Natural killer cell (primary cell): ENCODE data around the gene ADAMTS14. TPM values are rescaled to one million over a fixed set of nuclear protein-coding genes. Genes with fewer than 3 reads are reported as not detected.

Source experiments
- ATAC-seq, 3 donors: fragments of 150-1000 bp in 2 of 3; fragments of 200-7000 bp in 1 of 3; cut with Tn5 transposase; 1 replicate in 1 of 3; 2 replicates in 2 of 3; pipeline ENCODE4 v1.10.0; 2021; ENCODE audit warnings: mild to moderate bottlenecking in 2 of 3, moderate library complexity in 2 of 3
- DNase-seq, 2 donors: peaks; one replicate each; pipeline versions ENCODE4 v3.0.0 to v3.0.0-alpha.2; 2013 to 2021; ENCODE audit warnings: mixed read lengths in 1 of 2
- H3K27ac ChIP-seq: one replicate; pipeline ENCODE4 v1.5.1; 2013; ENCODE audit warnings: mild to moderate bottlenecking, low read length
- H3K27me3 ChIP-seq: one replicate; pipeline ENCODE4 v1.6.1; 2013; ENCODE audit warnings: low read length; ENCODE audit not compliant: control insufficient read depth, insufficient read depth
- H3K36me3 ChIP-seq: one replicate; pipeline ENCODE4 v1.6.1; 2013; ENCODE audit warnings: low read length; ENCODE audit not compliant: control insufficient read depth, insufficient read depth
- H3K4me1 ChIP-seq: one replicate; pipeline ENCODE4 v1.6.1; 2013; ENCODE audit warnings: low read length; ENCODE audit not compliant: control insufficient read depth, insufficient read depth
- H3K4me3 ChIP-seq: one replicate; pipeline ENCODE4 v1.5.1; 2013; ENCODE audit warnings: low read length
- H3K9me3 ChIP-seq: one replicate; pipeline ENCODE4 v1.6.1; 2013; ENCODE audit warnings: low read length; ENCODE audit not compliant: control insufficient read depth, insufficient read depth
- H3K27ac Mint-ChIP-seq, 2 donors: one replicate each; pipeline ENCODE4 v1.8.0; 2022; ENCODE audit warnings: mild to moderate bottlenecking in 2 of 2, mixed read lengths in 2 of 2, moderate library complexity in 1 of 2
- H3K27me3 Mint-ChIP-seq, 2 donors: one replicate each; pipeline ENCODE4 v1.8.0; 2022; ENCODE audit warnings: low read depth in 2 of 2, mixed read lengths in 2 of 2
- H3K36me3 Mint-ChIP-seq: one replicate; pipeline ENCODE4 v1.8.0; 2022; ENCODE audit warnings: mixed read lengths
- H3K4me1 Mint-ChIP-seq, 2 donors: one replicate each; pipeline ENCODE4 v1.8.0; 2022; ENCODE audit warnings: mixed read lengths in 2 of 2
- H3K4me3 Mint-ChIP-seq: one replicate; pipeline ENCODE4 v1.8.0; 2022; ENCODE audit warnings: mild to moderate bottlenecking, moderate library complexity, mixed read lengths
- H3K9me3 Mint-ChIP-seq, 2 donors: one replicate each; pipeline ENCODE4 v1.8.0; 2022; ENCODE audit warnings: mixed read lengths in 2 of 2
- CTCF ChIP-seq: fragments of 200-600 bp; IDR thresholded peaks from one replicate; pipeline ENCODE4 v1.8.0; 2022; ENCODE audit warnings: antibody characterized with exemption
- WGBS: methylation state at CpG from one replicate; pipeline ENCODE4 v1.1.7; 2013; ENCODE audit warnings: missing lambda C conversion rate; ENCODE audit not compliant: insufficient coverage; 5-methylcytosine and 5-hydroxymethylcytosine counted together
- intact Hi-C: fragments of 100-400 bp; cut with micrococcal nuclease; formaldehyde crosslinking; loops from one replicate; pipeline ENCODE4 v1.14.2; 2022
- total RNA-seq, 4 donors: library from RNA; stranded (reverse); fragments of 120-200 nt in 1 of 4; gene quantifications; one replicate each; pipeline versions ENCODE4 v1.2.3 to v1.2.4, GENCODE V29; 2013 to 2022

ADAMTS14 gene
- total RNA-seq, 3 donors from 2014 or later (not counting 1 experiment from before 2014, with no cell fraction given): 0.70 to 1.5 (median 1.1) TPM

- H3K27ac ChIP-seq: no peak overlapping the region
Observed at GRCh38 chr10:70795613-70796012, 123.3 kb downstream of the ADAMTS14 start.

DNA sequence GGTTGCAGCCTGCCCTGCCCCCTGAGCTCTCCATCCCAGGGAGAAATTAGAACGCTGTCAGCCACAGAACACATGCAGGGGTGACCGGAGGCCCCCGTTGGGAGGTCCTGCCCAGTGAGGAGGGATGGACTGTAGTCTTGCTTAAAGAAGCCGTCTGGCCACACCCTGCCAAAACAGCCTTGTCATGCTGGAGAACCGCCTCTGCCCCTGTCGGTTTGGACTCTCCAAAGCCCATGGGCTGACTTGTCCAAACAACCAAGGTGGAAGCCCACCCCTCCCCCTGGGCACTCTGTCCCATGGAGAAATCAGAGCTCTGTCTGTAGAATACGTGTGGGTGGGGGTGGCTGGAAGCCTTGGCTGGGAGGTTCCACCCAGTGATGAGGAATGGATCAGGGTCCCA is 125.5 kb downstream of the ADAMTS14 start:
- Histone ChIP-seq H3K27me3 (peaks cover 3% of the 10 kb centered on the region), H3K4me1 (no peaks in the 10 kb centered on the region), H3K4me3 (no peak overlapping the region), H3K36me3 (no peaks in the 10 kb centered on the region), H3K27ac (no peak overlapping the region), H3K9me3 (no peaks in the 10 kb centered on the region)
- Mint-ChIP-seq H3K36me3 (peaks cover 10% of the 10 kb centered on the region), H3K4me1 (peaks cover under 1 to 8% of the 10 kb centered on the region in 2 donors), H3K4me3 (no peak overlapping the region), H3K27me3 (peaks cover 4 to 16% of the 10 kb centered on the region in 2 donors), H3K9me3 (peaks cover 0 to 3% of the 10 kb centered on the region in 2 donors), H3K27ac (no peak overlapping the region)
- intact Hi-C loops: no loop called here
- no peak for ATAC-seq
- 87% methylated on average over 7 of the region's 7 CpGs for WGBS
- no peak for DNase-seq
- TF ChIP-seq CTCF: no peak

More at GRCh38 chr10:70795613-70796012, 123.3 kb downstream of the ADAMTS14 start:
- DNase-seq (no peak), ATAC-seq (no peak)
- H3K9me3 ChIP-seq: no peaks in the 10 kb centered on the region
- intact Hi-C loops: no loop called here
- TF ChIP-seq CTCF: no peak
- peaks cover 7% of the 10 kb centered on the region for H3K4me1 ChIP-seq
- peaks cover 23 to 31% of the 10 kb centered on the region in 2 donors for H3K4me1 Mint-ChIP-seq
- no peaks in the 10 kb centered on the region for H3K36me3 ChIP-seq
- H3K36me3 Mint-ChIP-seq: peaks cover 10% of the 10 kb centered on the region
- no peak overlapping the region for H3K4me3 ChIP-seq
- H3K27me3 Mint-ChIP-seq: peaks cover 4 to 8% of the 10 kb centered on the region in 2 donors
- 95% methylated on average over 1 of the region's 1 CpG for WGBS
- H3K27me3 ChIP-seq: no peaks in the 10 kb centered on the region
- no peak overlapping the region for H3K27ac Mint-ChIP-seq
- peaks cover 0 to 3% of the 10 kb centered on the region in 2 donors for H3K9me3 Mint-ChIP-seq
- no peak overlapping the region for H3K4me3 Mint-ChIP-seq

DNA sequence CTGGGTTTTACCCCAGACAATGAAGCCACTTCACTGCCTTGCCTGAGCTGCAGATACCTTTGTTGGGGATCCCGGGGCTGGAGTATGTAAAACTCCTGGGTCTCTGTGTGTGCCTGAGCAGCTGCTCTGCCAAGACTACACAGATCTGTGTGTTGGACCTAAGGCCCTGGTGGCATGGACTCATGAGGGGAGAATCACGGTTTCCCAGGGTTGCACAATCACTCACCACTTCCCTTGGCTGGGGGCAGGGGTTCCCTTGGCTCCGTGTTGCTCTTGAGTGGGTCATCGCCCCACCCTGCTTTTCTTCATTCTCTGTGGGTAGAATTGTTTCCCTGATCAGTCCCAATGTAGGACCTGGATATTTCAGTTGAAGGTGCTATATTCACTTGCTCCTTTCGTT is 126.8 kb downstream of the ADAMTS14 start:
- no peaks in the 10 kb centered on the region for H3K4me1 ChIP-seq
- no peak for ATAC-seq
- Mint-ChIP-seq H3K27ac (no peak overlapping the region), H3K4me3 (no peak overlapping the region), H3K4me1 (peaks cover 0 to 7% of the 10 kb centered on the region in 2 donors), H3K36me3 (peaks cover 10% of the 10 kb centered on the region), H3K27me3 (peaks cover 4 to 16% of the 10 kb centered on the region in 2 donors), H3K9me3 (peaks cover 0 to 3% of the 10 kb centered on the region in 2 donors)
- intact Hi-C loops: no loop called here
- no peak for DNase-seq
- WGBS: 61% methylated on average over 3 of the region's 5 CpGs
- no peaks in the 10 kb centered on the region for H3K9me3 ChIP-seq
- TF ChIP-seq CTCF: no peak
- no peaks in the 10 kb centered on the region for H3K36me3 ChIP-seq
- H3K4me3 ChIP-seq: no peak overlapping the region
- H3K27ac ChIP-seq: no peak overlapping the region
- peaks cover 3% of the 10 kb centered on the region for H3K27me3 ChIP-seq

DNA sequence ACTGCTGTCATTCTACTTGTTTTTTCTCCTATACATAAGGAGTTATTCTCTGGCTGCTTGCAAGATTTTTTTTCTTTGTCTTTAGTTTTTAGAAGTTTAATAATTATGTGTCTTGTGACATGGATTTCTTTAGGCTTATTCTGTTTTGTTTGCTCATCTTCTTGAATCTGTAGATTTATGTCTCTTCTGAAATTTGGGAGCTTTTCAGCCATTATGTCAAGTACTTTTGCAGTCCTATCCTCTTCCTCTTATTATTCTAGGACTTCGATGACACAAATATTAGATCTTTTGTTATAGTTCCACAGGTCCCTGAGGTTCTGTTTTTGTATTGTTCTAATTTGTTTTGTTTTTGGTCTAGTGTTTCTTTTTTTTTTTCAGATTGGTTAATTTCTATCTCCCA is 129.5 kb downstream of the ADAMTS14 start:
- TF ChIP-seq CTCF: no peak
- no peak for ATAC-seq
- Histone ChIP-seq H3K4me1 (no peaks in the 10 kb centered on the region), H3K9me3 (no peaks in the 10 kb centered on the region), H3K36me3 (no peaks in the 10 kb centered on the region), H3K27ac (no peak overlapping the region), H3K27me3 (peaks cover 5% of the 10 kb centered on the region), H3K4me3 (no peak overlapping the region)
- Mint-ChIP-seq H3K9me3 (no peaks in the 10 kb centered on the region), H3K27ac (no peak overlapping the region), H3K36me3 (peaks cover 5% of the 10 kb centered on the region), H3K27me3 (peaks cover 4 to 22% of the 10 kb centered on the region in 2 donors), H3K4me1 (peaks cover 0 to 7% of the 10 kb centered on the region in 2 donors), H3K4me3 (no peak overlapping the region)
- no peak for DNase-seq
- intact Hi-C loops: no loop called here
- no CpG with 5 or more reads among the region's 1 CpG for WGBS
